ENCODE data around the gene ZFP36L2. TPM values are rescaled to one million over a fixed set of nuclear protein-coding genes. Genes with fewer than 3 reads are reported as not detected.

ZFP36L2 gene
- total RNA-seq, 1 donor from 2014 or later: 39.8 TPM

GRCh38 chr2:43228756-43229659 lies 2.6 kb upstream of the ZFP36L2 start:
- peaks cover 2% of the 10 kb centered on the region for H3K36me3 Mint-ChIP-seq (ENCODE audit: low read depth)
- no peaks in the 10 kb centered on the region for H3K9me3 Mint-ChIP-seq
- no peak overlapping the region for H3K27ac Mint-ChIP-seq (ENCODE audit: unreplicated experiment)
- peaks cover 15% of the 10 kb centered on the region for H3K4me1 Mint-ChIP-seq
- DNase-seq (ENCODE audit: low read depth, low spot score): no peak
- no peaks in the 10 kb centered on the region for H3K27me3 Mint-ChIP-seq (ENCODE audit: low read depth)
- TF ChIP-seq, protein P1, sequence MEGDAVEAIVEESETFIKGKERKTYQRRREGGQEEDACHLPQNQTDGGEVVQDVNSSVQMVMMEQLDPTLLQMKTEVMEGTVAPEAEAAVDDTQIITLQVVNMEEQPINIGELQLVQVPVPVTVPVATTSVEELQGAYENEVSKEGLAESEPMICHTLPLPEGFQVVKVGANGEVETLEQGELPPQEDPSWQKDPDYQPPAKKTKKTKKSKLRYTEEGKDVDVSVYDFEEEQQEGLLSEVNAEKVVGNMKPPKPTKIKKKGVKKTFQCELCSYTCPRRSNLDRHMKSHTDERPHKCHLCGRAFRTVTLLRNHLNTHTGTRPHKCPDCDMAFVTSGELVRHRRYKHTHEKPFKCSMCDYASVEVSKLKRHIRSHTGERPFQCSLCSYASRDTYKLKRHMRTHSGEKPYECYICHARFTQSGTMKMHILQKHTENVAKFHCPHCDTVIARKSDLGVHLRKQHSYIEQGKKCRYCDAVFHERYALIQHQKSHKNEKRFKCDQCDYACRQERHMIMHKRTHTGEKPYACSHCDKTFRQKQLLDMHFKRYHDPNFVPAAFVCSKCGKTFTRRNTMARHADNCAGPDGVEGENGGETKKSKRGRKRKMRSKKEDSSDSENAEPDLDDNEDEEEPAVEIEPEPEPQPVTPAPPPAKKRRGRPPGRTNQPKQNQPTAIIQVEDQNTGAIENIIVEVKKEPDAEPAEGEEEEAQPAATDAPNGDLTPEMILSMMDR (conservative IDR thresholded peaks at IDR 0.05): no peak
- peak overlapping the region; percentile 33 for H3K4me3 Mint-ChIP-seq

GRCh38 chr2:43228321-43228751 lies 1.9 kb upstream of the ZFP36L2 start:
- Mint-ChIP-seq H3K4me1 (peaks cover 20% of the 10 kb centered on the region), H3K27me3 (ENCODE audit: low read depth) (no peaks in the 10 kb centered on the region), H3K9me3 (no peaks in the 10 kb centered on the region), H3K4me3 (peak overlapping the region; percentile 94), H3K27ac (ENCODE audit: unreplicated experiment) (no peak overlapping the region), H3K36me3 (ENCODE audit: low read depth) (peaks cover 5% of the 10 kb centered on the region)
- TF ChIP-seq, protein P1 (conservative IDR thresholded peaks at IDR 0.05): no peak
- DNase-seq (ENCODE audit: low read depth, low spot score): no peak

GRCh38 chr2:43227830-43228281 lies 1.4 kb upstream of the ZFP36L2 start:
- peak overlapping the region; percentile 94 for H3K4me3 Mint-ChIP-seq
- no peaks in the 10 kb centered on the region for H3K9me3 Mint-ChIP-seq
- no peaks in the 10 kb centered on the region for H3K27me3 Mint-ChIP-seq (ENCODE audit: low read depth)
- peak overlapping the region; percentile 57 for H3K27ac Mint-ChIP-seq (ENCODE audit: unreplicated experiment)
- peaks cover 5% of the 10 kb centered on the region for H3K36me3 Mint-ChIP-seq (ENCODE audit: low read depth)
- no peak for DNase-seq (ENCODE audit: low read depth, low spot score)
- TF ChIP-seq, protein P1 (conservative IDR thresholded peaks at IDR 0.05): no peak
- H3K4me1 Mint-ChIP-seq: peaks cover 22% of the 10 kb centered on the region

DNA sequence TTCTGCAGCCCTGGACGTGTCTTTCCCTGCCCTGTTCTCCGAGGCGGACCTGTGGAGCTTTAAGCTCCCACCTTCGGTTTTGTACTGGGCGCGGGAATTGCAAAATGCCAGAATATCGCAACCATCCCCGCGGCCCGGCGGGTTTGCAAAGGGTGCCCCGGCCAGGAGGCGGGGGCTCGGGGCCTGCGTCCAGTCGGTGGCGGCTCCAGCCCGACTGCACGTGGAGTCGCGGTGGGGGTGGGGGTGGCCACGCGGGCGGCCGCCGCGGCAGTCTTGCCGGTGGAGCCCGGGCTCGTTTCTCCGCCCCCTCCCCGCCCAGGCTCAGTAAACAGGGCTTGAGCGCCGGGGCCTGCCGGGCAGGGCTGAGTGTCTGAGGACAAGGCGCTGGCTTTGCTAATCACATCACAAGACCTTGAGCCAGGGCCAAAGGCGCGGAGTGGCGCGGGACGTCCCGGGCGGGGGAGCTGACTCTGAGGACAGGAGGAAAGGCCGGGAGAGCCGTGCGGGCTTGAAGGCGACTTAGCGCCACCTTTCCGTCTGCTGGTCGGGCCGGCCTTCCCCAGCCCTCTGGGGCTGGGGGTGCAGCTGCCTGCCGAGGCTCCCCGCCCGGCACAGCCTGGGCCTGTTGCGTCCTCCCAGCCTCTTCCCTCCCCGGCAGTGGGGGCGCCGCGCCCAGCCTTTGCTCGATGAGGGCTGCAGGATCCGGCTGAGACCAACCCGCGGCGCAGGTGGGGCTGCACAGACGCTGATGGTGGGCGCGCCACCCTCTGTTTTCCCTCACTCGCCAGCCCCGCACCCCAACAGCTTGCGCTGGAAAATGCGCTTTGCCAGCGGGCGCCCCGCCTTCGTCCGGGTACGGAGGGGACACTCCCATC lies 786 bp upstream of the ZFP36L2 start:
- Mint-ChIP-seq H3K4me3 (peak overlapping the region; percentile 94), H3K4me1 (peaks cover 29% of the 10 kb centered on the region), H3K27me3 (ENCODE audit: low read depth) (no peaks in the 10 kb centered on the region), H3K36me3 (ENCODE audit: low read depth) (peaks cover 5% of the 10 kb centered on the region), H3K27ac (ENCODE audit: unreplicated experiment) (peak overlapping the region; percentile 67), H3K9me3 (no peaks in the 10 kb centered on the region)
- TF ChIP-seq, protein P1 (conservative IDR thresholded peaks at IDR 0.05): peak; percentile 4
- DNase-seq (ENCODE audit: low read depth, low spot score): peak; percentile 71

- H3K27ac Mint-ChIP-seq (ENCODE audit: unreplicated experiment): peak overlapping the region; percentile 87
- H3K4me3 Mint-ChIP-seq: peak overlapping the region; percentile 92
- no peaks in the 10 kb centered on the region for H3K9me3 Mint-ChIP-seq
- H3K27me3 Mint-ChIP-seq (ENCODE audit: low read depth): peaks cover 2% of the 10 kb centered on the region
- DNase-seq (ENCODE audit: low read depth, low spot score): peak; percentile 68
- TF ChIP-seq, protein P1 (conservative IDR thresholded peaks at IDR 0.05): no peak
- peaks cover 41% of the 10 kb centered on the region for H3K4me1 Mint-ChIP-seq
- H3K36me3 Mint-ChIP-seq (ENCODE audit: low read depth): peaks cover 5% of the 10 kb centered on the region
Measured at GRCh38 chr2:43225788-43226557, 433 bp downstream of the ZFP36L2 start.
